IMR-90 (cell line): ENCODE data around the gene NME7.

Experiments used
- MAFK ChIP-seq: IDR thresholded peaks from 2 replicates; pipeline ENCODE4 v1.6.1; 2012; ENCODE audit warnings: low read depth, low read length, improper control_type of control experiment
- POLR2A ChIP-seq: IDR thresholded peaks from 2 replicates; pipeline ENCODE4 v1.6.1; 2012; ENCODE audit warnings: mild to moderate bottlenecking, low read depth, low read length
- TF ChIP-seq, protein P1 (sequence below): conservative IDR thresholded peaks from 2 replicates; pipeline ENCODE4 v1.5.1; 2012; ENCODE audit warnings: mild to moderate bottlenecking, low read depth, low read length, improper control_type of control experiment

DNA sequence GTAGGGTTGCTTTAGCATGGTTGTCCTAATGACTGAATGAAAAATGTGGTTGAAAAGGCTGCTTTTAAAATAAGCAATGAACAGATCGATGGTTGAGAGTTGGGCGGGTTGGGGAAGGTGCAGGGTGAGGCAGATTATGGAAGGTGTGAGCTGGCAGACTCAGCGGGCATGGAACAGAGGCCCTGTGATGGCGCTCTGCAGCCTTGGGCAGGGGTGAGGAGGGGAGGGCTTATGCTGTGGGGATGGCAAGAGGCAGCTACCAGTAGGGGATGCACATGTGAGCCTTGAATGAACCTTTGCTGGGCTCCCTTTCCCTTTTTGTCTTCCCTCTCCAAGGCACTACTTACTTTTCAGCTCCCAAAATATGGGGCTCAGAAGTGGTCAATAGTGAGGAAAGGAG lies 230.2 kb downstream of the NME7 start:
- TF ChIP-seq, protein P1, sequence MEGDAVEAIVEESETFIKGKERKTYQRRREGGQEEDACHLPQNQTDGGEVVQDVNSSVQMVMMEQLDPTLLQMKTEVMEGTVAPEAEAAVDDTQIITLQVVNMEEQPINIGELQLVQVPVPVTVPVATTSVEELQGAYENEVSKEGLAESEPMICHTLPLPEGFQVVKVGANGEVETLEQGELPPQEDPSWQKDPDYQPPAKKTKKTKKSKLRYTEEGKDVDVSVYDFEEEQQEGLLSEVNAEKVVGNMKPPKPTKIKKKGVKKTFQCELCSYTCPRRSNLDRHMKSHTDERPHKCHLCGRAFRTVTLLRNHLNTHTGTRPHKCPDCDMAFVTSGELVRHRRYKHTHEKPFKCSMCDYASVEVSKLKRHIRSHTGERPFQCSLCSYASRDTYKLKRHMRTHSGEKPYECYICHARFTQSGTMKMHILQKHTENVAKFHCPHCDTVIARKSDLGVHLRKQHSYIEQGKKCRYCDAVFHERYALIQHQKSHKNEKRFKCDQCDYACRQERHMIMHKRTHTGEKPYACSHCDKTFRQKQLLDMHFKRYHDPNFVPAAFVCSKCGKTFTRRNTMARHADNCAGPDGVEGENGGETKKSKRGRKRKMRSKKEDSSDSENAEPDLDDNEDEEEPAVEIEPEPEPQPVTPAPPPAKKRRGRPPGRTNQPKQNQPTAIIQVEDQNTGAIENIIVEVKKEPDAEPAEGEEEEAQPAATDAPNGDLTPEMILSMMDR: no peak
- TF ChIP-seq POLR2A: no peak
- no peak for TF ChIP-seq MAFK
